GOT3 (cell line): ENCODE measurements around the gene PSMG3.
"Not testable (repeated sequence)": the region's sequence is repeated elsewhere in the genome, so short reads cannot be mapped to it uniquely, and the experiment has no call there.

Experiments
- DNase-seq: peaks from one replicate; lab custom pipeline; 2025; ENCODE audit warnings: mixed read lengths; lab: John Stamatoyannopoulos, UW

Gene PSMG3

GRCh38 chr7:1596181-1597043 is 26.6 kb upstream of the PSMG3 start:
- no peak for DNase-seq

GRCh38 chr7:1595636-1596035 is 25.8 kb upstream of the PSMG3 start:
- no peak for DNase-seq

- no peak for DNase-seq
Observed at GRCh38 chr7:1595027-1595426, 25.2 kb upstream of the PSMG3 start.

- no peak for DNase-seq
Observed at GRCh38 chr7:1593904-1594421, 24.1 kb upstream of the PSMG3 start.

GRCh38 chr7:1593091-1593866 is 23.4 kb upstream of the PSMG3 start:
- no peak for DNase-seq

- no peak for DNase-seq
Observed at GRCh38 chr7:1592299-1592871, 22.6 kb upstream of the PSMG3 start.

GRCh38 chr7:1591876-1592275 is 22.0 kb upstream of the PSMG3 start:
- no peak for DNase-seq

GRCh38 chr7:1591396-1591795 is 21.6 kb upstream of the PSMG3 start:
- DNase-seq, result no peak

- DNase-seq, result no peak
Observed at GRCh38 chr7:1590887-1591286, 21.1 kb upstream of the PSMG3 start.

GRCh38 chr7:1590476-1590875 is 20.6 kb upstream of the PSMG3 start:
- no peak for DNase-seq

- no peak for DNase-seq
Observed at GRCh38 chr7:1588978-1589377, 19.1 kb upstream of the PSMG3 start.

- no peak for DNase-seq
Observed at GRCh38 chr7:1587738-1588137, 17.9 kb upstream of the PSMG3 start.

GRCh38 chr7:1586827-1587705 is 17.2 kb upstream of the PSMG3 start:
- no peak for DNase-seq

- DNase-seq, result no peak
Observed at GRCh38 chr7:1586126-1586826, 16.4 kb upstream of the PSMG3 start.

- no peak for DNase-seq
Observed at GRCh38 chr7:1585142-1585981, 15.5 kb upstream of the PSMG3 start.

GRCh38 chr7:1584700-1585099 is 14.9 kb upstream of the PSMG3 start:
- no peak for DNase-seq

- not testable (repeated sequence) for DNase-seq
Observed at GRCh38 chr7:1583241-1583930, 13.6 kb upstream of the PSMG3 start.

- DNase-seq, result no peak
Observed at GRCh38 chr7:1580422-1581030, 10.7 kb upstream of the PSMG3 start.
